ENCODE results near the gene ZDHHC14. TPM values are rescaled to one million over a fixed set of nuclear protein-coding genes. Genes with fewer than 3 reads are reported as not detected.

The ZDHHC14 gene
- total RNA-seq, 1 experiment from 2014 or later: 1.7 TPM

DNA sequence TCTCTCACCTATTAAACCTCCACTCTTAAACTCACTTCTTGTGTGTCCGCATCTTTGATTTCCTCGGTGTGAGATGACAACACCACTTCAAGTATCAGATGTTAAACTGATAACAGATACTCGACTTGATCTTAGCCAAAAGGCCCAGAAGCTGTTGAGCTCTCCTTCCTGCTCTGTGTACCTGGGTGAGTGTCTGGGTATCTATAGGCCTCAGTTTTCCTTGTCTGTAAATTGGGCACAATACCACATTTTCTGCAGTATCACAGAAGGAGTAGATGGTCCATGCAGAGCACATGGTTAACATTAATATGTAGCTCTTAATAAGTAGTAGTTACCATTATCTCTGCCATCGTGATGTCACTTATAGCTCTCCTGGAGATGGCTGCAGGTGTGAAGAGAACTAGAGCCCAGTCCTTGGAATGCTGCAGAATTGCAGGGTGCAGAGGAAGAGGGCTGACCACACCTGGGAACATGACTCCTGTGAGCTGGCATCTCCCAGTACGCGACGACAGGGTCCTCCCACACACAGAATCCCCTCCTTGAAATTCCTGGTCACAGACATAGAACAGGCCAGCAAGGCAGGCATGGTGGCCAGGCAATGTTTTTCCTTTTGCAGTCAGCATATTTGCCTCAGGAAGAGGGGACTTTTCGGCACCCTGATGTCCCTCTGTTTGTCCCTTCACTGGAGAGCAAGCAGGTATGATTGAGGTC lies 331.8 kb downstream of the ZDHHC14 start:
- H3K9ac ChIP-seq (ENCODE audit: extremely low read depth, insufficient read length, low read length): no peak overlapping the region
- no peak overlapping the region for H4K91ac ChIP-seq (ENCODE audit: insufficient read length, low read depth, low read length)
- no peak overlapping the region for H2BK12ac ChIP-seq (ENCODE audit: insufficient read length, low read depth, low read length)
- no peak overlapping the region for H2BK5ac ChIP-seq (ENCODE audit: insufficient read length, low read length)
- TF ChIP-seq CTCF (conservative IDR thresholded peaks at IDR 0.05): no peak
- no peak overlapping the region for H2BK20ac ChIP-seq (ENCODE audit: low read depth, low read length, poor library complexity, severe bottlenecking)
- H3K9me3 ChIP-seq (ENCODE audit: control insufficient read depth, low read depth, low read length): no peaks in the 10 kb centered on the region
- H3K27me3 ChIP-seq (ENCODE audit: insufficient read depth, low read length): no peaks in the 10 kb centered on the region
- no peak overlapping the region for H2AFZ ChIP-seq (ENCODE audit: low read length)
- no peak overlapping the region for H3K4me3 Mint-ChIP-seq
- no peak overlapping the region for H3K18ac ChIP-seq (ENCODE audit: insufficient read length, low read depth, low read length)
- H3K4me2 ChIP-seq (ENCODE audit: insufficient read depth, insufficient read length, low read length): no peak overlapping the region
- H2BK15ac ChIP-seq (ENCODE audit: low read depth, low read length): no peak overlapping the region
- H2AK5ac ChIP-seq (ENCODE audit: insufficient read length, low read length): no peak overlapping the region
- no peaks in the 10 kb centered on the region for H4K20me1 ChIP-seq (ENCODE audit: control insufficient read depth, insufficient read depth, insufficient read length)
- H3K4me1 Mint-ChIP-seq: peaks cover 57 to 73% of the 10 kb centered on the region in 2 experiments
- peaks cover 0 to 5% of the 10 kb centered on the region in 2 experiments; a peak in 1 of 5 replicates for H3K9me3 Mint-ChIP-seq
- peaks cover 2% of the 10 kb centered on the region; the same call in 1 of the 2 replicates for H3K27me3 Mint-ChIP-seq (ENCODE audit: low read depth)
- H4K5ac ChIP-seq (ENCODE audit: insufficient read length, low read depth, low read length): no peak overlapping the region
- H3K23me2 ChIP-seq (ENCODE audit: insufficient read length, low read depth, low read length, poor library complexity, severe bottlenecking): no peaks in the 10 kb centered on the region
- H3K4me1 ChIP-seq (ENCODE audit: insufficient read depth, low read length): peaks cover 3% of the 10 kb centered on the region; the same call in 1 of the 2 replicates
- no peak overlapping the region for H3K56ac ChIP-seq (ENCODE audit: insufficient read length, low read depth, low read length)
- no CpG with 5 or more reads among the region's 8 CpGs for WGBS (ENCODE audit: extremely low coverage, insufficient read length, low lambda C conversion rate)
- no peak overlapping the region for H3K27ac ChIP-seq (ENCODE audit: insufficient read length, low read depth, low read length)
- no peak overlapping the region for H3K4ac ChIP-seq (ENCODE audit: low read depth, low read length)
- H3K79me1 ChIP-seq (ENCODE audit: insufficient read depth, low read depth, low read length, poor library complexity, severe bottlenecking): no peaks in the 10 kb centered on the region
- H3K14ac ChIP-seq (ENCODE audit: insufficient read depth, low read length): no peak overlapping the region
- H2BK120ac ChIP-seq (ENCODE audit: low read depth, low read length, poor library complexity, severe bottlenecking): no peak overlapping the region
- H3K27ac Mint-ChIP-seq: no peak overlapping the region
- no peaks in the 10 kb centered on the region; a peak in 1 of 7 replicates for H3K36me3 Mint-ChIP-seq (ENCODE audit: insufficient read depth in 1 of 3, low read depth in 3 of 3)
- H3K79me2 ChIP-seq (ENCODE audit: insufficient read depth, low read length): no peaks in the 10 kb centered on the region
- H3T11ph ChIP-seq (ENCODE audit: low read length): no peak overlapping the region
- no peak overlapping the region for H4K8ac ChIP-seq (replicated peaks; ENCODE audit: insufficient read length, low read depth, low read length)
- no peak overlapping the region for H3K23ac ChIP-seq (ENCODE audit: insufficient read length, low read depth, low read length)
- no peak for DNase-seq

Measured in H9 (cell line).